GM19395 (cell line): ENCODE data around the gene IGFALS.
"Not testable (repeated sequence)": the region's sequence is repeated elsewhere in the genome, so short reads cannot be mapped to it uniquely, and the experiment has no call there.

Experiments
- ATAC-seq: cut with Tn5 transposase; IDR thresholded peaks from one replicate; pipeline ENCODE4 v1.9.1; 2021; ENCODE audit warnings: mild to moderate bottlenecking, moderate library complexity; ENCODE audit not compliant: unreplicated experiment

IGFALS gene

DNA sequence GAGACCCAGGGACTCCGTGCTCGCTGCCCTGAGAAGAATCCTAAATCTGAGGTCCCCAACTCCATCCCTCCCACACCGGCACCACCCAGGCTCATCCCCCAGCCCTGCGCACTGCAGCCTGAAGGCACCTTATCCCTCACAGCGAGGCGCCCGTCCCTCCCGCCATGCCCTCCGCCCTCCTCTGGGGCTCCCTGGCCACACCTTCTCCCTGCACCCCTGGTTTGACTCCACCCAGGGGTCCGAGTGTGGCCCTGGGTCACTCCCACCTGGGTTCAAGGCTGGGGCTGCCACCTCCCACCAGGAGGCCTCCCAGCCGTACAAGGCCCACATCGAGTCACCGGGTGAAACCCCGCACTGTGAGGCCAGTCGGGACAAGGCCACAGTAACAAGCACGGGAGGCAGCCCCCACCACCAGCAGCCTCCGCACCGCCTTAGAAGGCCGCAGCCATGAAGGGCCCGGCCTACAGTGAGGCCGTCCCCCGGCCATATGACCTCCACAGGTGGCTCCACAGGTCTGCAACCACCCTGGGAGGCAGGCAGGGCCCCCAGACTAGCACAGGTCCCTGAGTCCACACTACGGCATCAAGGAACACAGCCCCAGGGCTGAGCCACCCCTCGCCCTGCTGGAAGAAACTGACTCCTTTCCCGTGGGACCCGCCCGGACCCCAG lies 24.8 kb upstream of the IGFALS start:
- ATAC-seq = no peak

DNA sequence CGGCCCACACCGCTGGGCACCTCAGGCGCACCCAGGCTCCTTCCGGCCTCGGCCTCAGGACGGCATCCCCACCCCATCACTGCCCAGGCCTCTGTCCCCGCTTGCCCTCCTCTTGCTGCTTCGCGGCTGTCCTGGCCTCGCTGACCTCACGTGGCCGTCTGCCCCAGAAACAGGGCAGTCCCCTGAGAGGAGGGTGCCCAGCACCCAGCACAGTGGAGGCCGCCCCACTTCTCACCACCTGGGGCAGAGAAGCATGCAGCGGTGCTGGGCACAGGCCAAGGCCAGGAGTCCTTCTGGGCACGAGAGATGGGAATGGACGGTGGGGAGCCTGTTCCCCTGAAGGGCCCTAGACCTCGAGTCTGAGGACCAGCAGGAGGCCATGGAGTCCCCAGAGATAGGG lies 24.2 kb upstream of the IGFALS start:
- ATAC-seq = no peak

DNA sequence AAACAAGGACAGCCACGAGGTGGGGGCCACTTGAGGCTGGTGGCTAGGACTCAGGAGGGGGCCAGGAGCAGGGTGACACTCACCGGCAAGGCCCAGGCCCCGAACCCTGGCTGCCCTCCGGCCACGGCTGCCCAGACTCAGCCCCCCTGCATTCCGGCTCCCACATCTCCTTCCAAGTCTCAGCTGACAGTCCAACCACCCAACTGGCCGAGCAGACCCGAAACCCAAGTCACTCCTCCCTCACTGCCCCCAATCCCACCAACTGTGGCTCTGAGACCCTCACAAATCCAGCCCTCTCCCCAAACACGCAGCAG lies 23.7 kb upstream of the IGFALS start:
- no peak for ATAC-seq

DNA sequence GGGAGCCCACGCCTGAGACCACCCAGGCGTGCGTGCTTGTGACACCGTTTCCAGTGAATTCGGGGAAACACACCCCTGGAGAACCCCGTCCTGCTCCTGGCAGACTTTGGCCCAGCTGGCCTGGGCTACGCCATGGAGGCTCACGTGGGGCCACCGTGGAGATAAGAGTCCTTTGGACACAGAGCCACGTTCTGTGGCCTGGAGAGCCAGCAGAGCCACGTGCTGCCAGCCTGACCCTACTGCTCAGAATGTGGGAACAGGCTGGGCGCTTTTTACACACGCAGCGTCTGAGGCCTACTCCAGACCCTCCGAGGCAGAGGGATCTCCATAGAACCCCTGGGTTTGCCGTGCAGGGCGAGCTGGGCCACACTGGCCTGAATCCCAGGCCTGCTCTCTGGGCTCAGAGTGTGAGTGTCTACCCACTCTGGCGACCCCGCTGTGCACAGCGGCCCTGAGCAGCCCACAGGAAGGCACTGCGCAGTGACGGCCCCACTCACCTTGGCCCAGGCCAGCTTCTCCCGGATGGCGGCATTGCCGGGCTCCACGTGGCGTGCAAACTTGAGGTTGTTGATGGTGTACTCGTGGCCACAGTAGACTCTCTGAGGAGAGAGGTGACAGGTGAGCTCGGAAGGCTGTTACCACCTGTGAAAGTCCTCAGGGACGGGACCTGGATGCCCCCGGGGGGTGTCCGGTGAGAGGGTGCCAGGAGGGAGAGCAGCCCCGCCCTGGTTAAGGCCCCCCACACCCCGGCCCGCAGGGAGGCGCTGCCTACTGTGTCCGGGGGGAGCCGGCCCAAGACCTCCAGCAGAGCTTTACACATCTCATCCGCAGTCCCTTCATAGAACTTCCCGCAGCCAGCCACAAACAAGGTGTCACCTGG lies 23.1 kb upstream of the IGFALS start:
- ATAC-seq = no peak

DNA sequence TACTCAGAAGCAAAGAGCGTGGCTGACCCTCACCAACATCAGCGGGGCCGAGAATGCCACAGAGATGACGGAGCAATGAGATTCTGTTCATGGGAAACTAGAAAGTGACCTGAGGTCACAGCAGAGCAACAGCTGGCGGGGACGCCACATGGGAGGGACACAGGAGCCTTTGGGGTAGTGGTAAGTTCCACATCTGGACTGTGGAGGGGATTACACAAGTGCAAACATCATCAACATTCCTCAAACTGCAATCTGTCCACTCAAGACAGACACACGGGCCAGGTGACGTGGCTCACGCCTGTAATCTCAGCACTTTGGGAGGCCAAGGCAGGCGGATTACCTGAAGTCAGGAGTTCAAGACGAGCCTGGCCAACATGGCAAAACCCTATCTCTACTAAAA lies 22.0 kb upstream of the IGFALS start:
- no peak for ATAC-seq

DNA sequence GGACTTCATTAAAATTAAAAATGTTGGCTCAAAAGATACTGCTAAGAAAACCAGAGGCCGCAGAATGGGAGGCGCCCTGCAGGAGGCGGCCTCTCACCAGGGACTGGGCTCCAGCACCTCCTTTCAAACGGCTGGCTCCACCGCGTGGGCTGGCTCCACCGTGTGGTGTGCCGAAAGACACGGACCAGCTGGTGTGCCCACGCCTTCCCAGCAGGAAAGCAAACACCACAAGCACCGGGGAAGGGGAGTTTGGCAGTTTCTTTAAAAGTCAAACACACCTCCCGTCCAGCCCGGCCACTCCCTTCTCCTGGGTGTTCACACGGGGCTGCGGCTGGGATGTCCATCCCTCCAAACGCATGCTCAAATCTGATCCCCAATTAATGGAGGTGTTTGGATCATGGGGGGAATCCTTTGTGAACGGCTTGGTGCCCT lies 19.2 kb upstream of the IGFALS start:
- no peak for ATAC-seq

DNA sequence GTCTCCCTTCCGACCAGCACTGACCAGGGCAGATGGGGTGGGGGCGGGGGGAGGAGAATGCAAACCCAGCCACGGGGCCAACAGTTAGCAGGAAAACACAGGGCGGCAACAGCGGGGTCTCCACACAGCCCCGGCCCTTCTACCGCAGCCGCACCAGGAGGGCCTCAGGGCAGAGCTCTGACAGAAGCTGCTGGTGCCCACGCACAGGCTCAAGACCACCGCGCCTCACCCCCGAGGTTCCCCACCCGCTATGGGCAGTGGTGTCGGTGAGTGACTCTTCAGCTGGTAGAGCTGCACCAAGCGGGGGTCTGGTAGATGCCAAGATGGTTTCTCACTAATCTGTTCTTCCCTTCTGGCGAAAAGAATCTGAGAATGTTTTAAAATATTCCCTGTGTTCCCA lies 17.0 kb upstream of the IGFALS start:
- ATAC-seq = no peak

DNA sequence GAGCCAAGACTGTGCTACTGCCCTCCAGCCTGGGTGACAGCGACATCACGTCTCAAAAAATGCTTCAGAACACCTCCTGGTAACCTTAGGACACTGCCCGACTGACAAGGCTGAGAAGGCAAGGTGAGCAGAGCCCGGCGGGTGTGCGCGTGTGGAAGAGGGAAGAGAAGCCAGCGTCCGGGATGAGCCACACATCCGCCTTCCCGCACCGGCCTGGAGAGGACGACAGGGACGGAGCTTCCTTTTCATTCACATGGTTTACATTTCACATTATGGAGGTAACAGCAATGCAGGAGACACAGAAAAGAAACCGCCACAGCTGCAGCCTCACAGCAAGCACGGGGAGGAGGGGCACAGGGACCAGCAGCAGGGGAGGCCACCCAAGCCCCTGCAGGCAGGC lies 16.6 kb upstream of the IGFALS start:
- ATAC-seq = no peak

DNA sequence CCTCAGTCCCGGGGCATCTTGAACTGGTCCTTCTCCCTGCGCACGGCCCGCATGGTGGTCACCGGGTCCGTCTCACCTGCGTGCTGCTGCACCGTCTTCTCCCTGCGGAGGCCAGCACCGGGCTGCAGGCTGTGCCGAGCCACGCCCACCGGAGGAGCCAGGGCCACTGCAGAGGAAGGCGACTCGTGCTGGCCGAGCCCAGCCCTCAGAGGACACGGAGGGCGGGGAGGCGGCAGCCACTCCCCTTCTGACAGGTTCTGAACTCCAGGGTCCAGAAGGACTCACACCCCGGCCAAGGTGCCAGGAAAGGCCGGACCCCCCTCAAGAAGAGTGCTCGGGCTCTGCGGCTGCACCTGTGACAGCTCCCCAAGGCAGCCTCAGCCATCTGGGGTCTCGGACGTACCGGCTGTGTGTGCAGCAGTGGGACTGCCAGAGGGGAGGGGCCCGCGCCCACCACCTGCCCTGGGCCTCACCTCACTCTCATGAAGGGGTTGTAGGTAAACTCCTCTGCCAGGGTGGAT lies 15.8 kb upstream of the IGFALS start:
- no peak for ATAC-seq

DNA sequence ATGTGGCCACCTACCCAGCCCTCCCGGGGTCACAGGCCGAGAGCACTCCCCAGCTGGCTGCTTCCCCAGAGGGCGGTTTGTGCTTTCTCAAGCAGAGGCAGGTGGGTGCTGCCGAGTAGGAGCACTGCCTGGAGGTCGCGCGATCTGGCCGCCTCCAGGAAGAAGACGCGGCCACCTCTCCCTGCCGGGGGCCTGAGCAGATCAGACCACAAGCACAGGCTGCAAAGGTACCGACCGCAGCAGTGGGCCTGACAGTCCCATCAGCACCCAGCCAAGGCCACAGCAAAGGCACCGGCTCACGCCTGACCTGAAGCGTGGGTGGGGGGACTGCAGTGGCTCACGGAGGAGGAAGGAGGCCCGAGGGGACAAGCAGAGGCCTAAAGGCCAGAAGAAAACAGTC lies 15.2 kb upstream of the IGFALS start:
- no peak for ATAC-seq

DNA sequence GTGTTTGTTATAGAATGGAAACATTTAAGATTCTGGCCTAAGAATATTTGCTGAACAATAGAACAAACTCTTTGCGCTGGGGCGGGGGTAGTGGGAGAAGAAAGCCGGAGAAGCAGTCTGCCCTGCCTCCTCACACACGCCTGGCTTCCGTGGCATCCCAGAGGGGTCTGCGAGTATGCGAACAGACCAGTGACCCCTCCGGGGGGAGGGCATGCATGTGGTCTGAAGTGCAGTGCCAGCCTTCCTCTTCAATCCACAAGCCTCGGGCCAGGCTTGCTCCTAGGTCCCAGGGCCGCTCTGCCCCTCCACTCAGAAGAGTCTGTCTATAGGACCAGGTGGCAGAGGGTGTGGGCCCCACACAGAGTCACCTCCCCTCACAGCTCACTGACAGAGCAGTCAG lies 14.1 kb upstream of the IGFALS start:
- no peak for ATAC-seq

DNA sequence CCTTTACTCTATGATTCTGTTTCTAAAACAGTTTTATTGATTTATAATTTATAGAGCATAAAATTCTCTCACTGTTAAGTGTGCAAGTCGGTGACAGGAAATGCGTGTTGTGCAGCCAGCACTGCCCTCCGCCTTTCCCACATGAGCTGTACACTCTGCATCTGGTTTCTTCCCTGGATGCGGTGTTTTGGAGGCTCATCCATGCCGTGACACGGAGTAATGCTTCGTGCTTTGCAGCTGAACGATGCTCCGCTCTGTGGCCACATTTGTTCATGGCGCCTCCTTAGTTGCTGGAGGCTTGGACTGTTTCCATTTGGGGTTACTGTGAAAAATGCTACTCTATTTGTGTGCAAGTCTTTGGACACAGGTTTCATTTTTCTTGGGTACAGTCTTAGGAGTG lies 7.2 kb upstream of the IGFALS start:
- no peak for ATAC-seq

DNA sequence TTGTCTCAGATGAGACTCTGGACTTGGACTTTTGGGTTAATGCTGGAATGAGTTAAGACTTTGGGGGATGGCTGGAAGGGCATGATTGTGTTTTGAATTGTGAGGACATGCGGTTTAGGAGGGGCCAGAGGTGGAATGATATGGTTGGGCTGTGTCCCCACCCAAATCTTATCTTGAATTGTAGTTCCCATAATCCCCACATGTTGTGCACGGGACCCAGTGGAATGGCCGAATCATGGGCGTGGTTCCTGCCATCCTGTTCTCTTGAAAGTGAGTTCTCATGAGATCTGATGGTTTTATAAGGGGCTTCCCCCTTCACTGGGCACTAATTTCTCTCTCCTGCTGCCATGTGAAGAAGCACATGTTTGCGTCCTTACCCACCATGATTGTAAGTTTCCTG lies 5.8 kb upstream of the IGFALS start:
- not testable (repeated sequence) for ATAC-seq

DNA sequence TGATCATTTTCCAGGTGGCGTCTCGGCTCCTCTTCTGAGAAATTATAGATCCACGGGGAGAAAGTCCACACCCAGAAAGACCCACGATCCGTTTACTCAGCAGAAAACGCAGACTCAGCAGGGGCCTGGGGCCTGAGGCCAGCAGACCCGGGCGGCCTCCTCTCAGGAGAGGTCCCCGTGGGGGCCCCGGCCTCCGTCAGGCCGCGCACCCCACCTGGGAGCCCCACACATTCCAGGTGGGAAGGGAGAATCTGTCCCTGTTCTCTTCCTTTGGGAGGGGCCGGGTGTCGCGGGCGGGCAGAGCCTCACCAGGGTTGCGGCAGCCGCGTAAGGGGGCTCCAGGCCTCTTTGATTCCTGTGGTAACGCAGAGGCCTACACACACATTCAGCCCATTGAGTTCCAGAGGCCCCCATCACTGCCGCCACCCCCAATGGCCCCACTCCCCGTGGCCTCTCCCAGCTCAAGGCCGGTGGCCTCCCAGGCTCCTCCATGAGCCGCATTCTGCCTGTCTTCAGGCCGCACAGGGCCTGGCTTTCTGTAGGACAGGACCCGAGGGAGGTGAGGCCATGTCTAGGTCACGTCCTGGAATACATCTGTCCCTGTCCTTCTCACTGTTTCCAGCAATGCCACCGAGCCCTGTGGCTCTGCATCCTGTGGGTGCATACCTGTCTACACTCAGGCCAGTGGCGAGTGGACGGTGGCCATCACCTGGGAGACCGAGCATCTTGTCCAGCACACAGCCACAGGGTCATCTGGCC lies 1.6 kb upstream of the IGFALS start:
- no peak for ATAC-seq

DNA sequence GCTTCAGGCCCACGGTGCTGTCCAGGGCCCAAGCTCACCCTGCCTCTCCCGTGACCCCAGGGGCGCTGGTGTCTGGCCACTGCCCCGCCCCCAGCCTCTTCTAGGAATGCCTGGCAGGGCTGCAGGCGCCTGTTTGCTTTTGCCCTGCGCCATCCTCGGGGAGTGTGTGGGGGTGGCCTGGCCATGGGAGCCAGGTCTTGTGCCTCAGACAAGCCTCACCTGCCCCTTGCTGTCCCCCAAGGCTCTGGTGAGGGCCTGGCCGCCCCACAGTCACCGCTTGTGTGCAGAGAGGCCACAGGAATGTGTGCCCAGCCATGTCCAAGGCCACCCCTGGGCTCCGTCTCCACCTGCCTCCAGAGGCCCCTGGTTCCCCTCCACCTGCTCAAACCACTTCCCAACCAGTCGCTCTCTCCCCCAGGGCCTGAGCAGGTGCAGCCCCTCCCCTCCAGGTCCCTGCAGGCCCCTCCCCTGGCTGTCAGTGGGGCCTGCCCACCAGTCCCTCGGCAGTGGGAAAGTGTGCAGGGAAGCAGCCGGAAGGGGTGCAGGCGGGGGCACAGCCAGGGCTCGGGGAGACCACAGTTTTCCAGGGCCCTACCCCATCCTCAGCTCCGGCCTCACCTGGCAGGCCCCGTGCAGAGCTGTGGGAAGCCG lies 841 bp upstream of the IGFALS start:
- no peak for ATAC-seq

DNA sequence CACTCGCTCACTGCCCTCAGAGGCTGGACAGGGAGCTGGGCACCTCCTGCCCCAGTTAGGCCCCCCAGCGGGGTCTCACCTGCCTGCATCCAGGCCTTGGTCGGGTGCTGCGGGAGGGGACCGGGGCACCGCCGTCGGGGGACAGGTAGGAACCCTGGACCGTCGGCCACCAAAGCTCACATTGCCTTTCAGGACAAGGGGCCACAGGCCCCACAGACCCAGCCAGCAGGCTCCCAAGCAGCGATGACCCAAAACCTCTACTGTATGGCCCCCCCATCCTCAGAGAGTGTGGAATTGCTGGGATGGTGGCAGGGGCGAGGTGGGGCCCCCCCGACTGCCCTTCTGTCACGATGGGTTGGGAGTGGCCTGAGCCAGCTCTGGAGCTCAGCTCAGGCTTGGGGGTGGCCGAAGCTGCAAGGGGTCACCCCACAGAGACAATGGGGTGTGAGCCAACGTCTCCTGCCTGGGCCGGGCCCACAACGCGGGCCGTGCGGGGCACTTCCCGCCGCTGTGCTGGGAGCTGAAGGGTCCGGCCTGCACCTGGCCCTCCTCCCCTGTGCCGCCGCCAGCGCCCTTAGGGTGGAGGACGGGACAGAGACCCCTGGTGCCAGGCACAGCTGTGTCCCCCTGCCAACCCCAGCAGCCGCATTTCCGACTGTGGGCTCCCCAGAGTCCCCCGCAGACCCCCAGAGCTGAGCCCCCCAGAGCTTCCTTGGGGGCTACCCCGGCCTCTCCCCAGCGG lies 498 bp downstream of the IGFALS start:
- ATAC-seq = no peak

DNA sequence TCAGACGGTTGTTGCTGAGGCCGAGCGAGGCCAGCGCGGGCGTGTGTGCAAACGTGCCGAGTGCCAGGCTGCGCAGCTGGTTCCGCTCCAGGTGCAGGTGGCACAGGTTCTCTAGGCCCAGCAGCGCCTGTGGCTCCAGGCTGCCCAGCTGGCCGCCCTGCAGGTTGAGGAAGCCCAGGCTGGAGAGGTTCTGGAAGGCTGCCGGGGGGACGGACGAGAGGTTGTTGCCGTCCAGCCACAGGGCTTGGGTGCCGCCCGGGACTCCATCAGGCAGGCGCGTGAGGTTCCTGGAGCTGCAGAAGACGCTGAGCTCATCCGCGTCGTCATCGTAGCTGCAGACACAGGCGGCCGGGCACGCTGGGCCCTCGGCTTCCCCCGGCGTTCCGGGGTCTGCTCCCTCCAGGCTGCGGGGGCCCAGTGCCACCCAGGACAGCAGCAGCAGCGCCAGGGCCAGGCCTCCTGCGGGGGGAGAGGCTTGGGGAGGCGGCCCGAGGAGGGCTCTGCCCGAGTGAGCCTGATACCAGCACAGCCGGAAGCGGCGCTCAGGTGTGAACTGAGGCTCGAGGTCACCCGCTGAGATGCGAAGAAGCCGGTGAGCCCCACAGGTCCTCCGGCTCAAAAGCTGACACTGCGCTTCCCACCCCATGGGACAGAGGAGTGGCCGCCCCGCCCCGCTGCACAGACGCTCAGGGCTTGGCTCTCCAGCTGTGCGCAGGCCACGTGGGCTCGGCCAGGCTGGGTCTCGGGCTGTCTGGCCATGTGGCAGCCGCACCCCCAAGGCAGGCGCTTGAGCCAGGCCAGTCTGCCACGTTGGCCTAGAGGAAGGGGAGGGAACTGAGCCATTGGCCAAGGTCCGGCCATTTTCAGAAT lies 1.3 kb downstream of the IGFALS start:
- ATAC-seq = no peak

DNA sequence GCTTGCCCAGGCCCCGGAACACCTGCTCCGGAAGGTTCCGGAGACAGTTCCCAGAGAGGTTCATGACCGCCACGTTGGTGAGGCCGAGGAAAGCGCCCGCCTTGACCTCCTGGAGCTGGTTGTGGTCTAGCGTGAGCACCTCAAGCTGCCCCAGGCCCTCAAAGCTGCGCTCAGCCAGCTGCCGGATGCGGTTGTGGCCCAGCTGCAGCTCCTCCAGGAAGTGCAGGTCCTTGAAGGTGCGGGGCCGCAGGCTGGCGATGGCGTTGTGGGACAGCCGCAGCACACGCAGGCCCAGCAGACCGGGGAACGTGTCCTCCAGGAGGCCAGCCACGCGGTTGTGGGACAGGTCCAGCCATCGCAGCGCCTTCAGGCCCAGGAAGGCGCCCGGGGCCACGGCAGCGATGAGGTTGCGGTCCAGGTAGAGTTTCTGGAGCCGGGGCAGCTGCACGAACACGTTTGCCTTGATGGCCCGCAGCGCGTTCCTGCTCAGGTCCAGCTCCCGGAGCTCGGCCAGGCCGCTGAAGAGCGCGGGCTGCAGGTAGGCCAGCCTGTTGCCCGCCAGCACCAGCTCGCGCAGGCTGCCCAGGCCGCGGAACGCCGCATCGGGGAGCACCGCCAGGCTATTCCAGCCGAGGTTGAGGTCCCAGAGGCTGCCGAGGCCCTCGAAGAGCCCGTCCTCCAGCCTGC lies 2.1 kb downstream of the IGFALS start:
- no peak for ATAC-seq
